B cell (primary cell): ENCODE measurements around the gene PCLO. TPM values are rescaled to one million over a fixed set of nuclear protein-coding genes. Genes with fewer than 3 reads are reported as not detected.

Experiments used
- ATAC-seq: fragments of 200-7000 bp; cut with Tn5 transposase; one replicate; pipeline ENCODE4 v1.10.0; 2021; ENCODE audit warnings: low read depth, mild to moderate bottlenecking, moderate number of reproducible peaks, moderate library complexity
- CTCF ChIA-PET: fragments of 350-600 bp; sonication (Branson Sonifier 250); formaldehyde crosslinking; loops from one replicate; lab custom pipeline; 2021; ENCODE audit warnings: antibody characterized with exemption, inconsistent platforms; lab: Charles Lee
- POLR2A ChIA-PET: fragments of 350-600 bp; sonication (Branson Sonifier 250); formaldehyde crosslinking; loops from one replicate; lab custom pipeline; 2021; ENCODE audit warnings: antibody characterized with exemption; lab: Charles Lee
- DNase-seq: peaks from one replicate; pipeline ENCODE4 v3.0.0; 2013
- H2AFZ ChIP-seq: 2 replicates; pipeline ENCODE4 v1.6.1; 2012; ENCODE audit warnings: mild to moderate bottlenecking, low read depth, low read length; ENCODE audit not compliant: insufficient read depth, poor library complexity, severe bottlenecking
- H3K27ac ChIP-seq, 2 donors: 1 replicate in 1 of 2; 2 replicates in 1 of 2; pipeline ENCODE4 v1.5.1; 2012 to 2013; ENCODE audit warnings: low read length in 2 of 2, mild to moderate bottlenecking in 2 of 2, moderate library complexity in 1 of 2
- H3K27me3 ChIP-seq, 4 experiments: fragments of 200-600 bp in 1 of 4; sonication (generic) in 1 of 4; replicated peaks in 1 of 4; 1 replicate in 2 of 4; 2 replicates in 2 of 4; pipeline versions ENCODE4 v1.6.1 to v1.7.0; 2013 to 2016; ENCODE audit warnings: low read length in 3 of 4, mild to moderate bottlenecking in 2 of 4, mixed read lengths in 1 of 4, moderate library complexity in 1 of 4; ENCODE audit not compliant: insufficient read depth in 4 of 4, control insufficient read depth in 3 of 4; ENCODE audit errors: control extremely low read depth in 1 of 4
- H3K36me3 ChIP-seq, 2 experiments: replicated peaks in 1 of 2; 1 replicate in 1 of 2; 2 replicates in 1 of 2; pipeline versions ENCODE4 v1.6.1 to v1.7.1; 2013; ENCODE audit warnings: low read length in 1 of 2; ENCODE audit not compliant: insufficient read depth in 2 of 2, control insufficient read depth in 1 of 2; ENCODE audit errors: control extremely low read depth in 1 of 2, extremely low read depth in 1 of 2
- H3K4me1 ChIP-seq, 2 donors: fragments of 200-600 bp in 1 of 2; sonication (generic) in 1 of 2; 1 replicate in 1 of 2; 2 replicates in 1 of 2; pipeline versions ENCODE4 v1.5.1 to v1.6.1; 2013 to 2017; ENCODE audit warnings: low read length in 2 of 2; ENCODE audit not compliant: control insufficient read depth in 2 of 2, insufficient read depth in 2 of 2
- H3K4me2 ChIP-seq: replicated peaks from 2 replicates; pipeline ENCODE3; 2012; ENCODE audit warnings: mild to moderate bottlenecking, low read depth, low read length; ENCODE audit not compliant: poor library complexity, severe bottlenecking
- H3K4me3 ChIP-seq, 5 experiments: fragments of 200-600 bp in 1 of 5; sonication (generic) in 1 of 5; 1 replicate in 3 of 5; 2 replicates in 2 of 5; pipeline versions ENCODE4 v1.5.1 to v1.7.0; 2011 to 2016; ENCODE audit warnings: low read length in 4 of 5, mild to moderate bottlenecking in 4 of 5, low read depth in 2 of 5, control low read depth in 1 of 5, moderate library complexity in 1 of 5; ENCODE audit not compliant: insufficient read depth in 1 of 5; ENCODE audit errors: control extremely low read depth in 1 of 5, extremely low read depth in 1 of 5
- H3K79me2 ChIP-seq: fragments of 200-600 bp; sonication (generic); one replicate; pipeline ENCODE4 v1.6.0; 2016; ENCODE audit warnings: low read length; ENCODE audit not compliant: control insufficient read depth, insufficient read depth
- H3K9ac ChIP-seq: fragments of 200-600 bp; sonication (generic); 2 replicates; pipeline ENCODE4 v1.6.1; 2017; ENCODE audit warnings: mild to moderate bottlenecking, low read length, moderate library complexity
- H3K9me3 ChIP-seq, 3 donors: one replicate each; pipeline versions ENCODE4 v1.6.1 to v1.7.1; 2013; ENCODE audit warnings: low read length in 2 of 3; ENCODE audit not compliant: control insufficient read depth in 2 of 3, insufficient read depth in 1 of 3; ENCODE audit errors: control extremely low read depth in 1 of 3
- H4K20me1 ChIP-seq: 2 replicates; pipeline ENCODE4 v1.6.0; 2012; ENCODE audit warnings: mild to moderate bottlenecking, low read length; ENCODE audit not compliant: insufficient read depth, control insufficient read depth, poor library complexity, severe bottlenecking
- H3K27ac Mint-ChIP-seq: one replicate; pipeline ENCODE4 v1.8.0; 2021; ENCODE audit warnings: mixed read lengths
- H3K27me3 Mint-ChIP-seq: one replicate; pipeline ENCODE4 v1.8.0; 2021; ENCODE audit warnings: mixed read lengths
- H3K4me1 Mint-ChIP-seq: one replicate; pipeline ENCODE4 v1.8.0; 2021; ENCODE audit warnings: mixed read lengths
- H3K4me3 Mint-ChIP-seq: one replicate; pipeline ENCODE4 v1.8.0; 2021; ENCODE audit warnings: mixed read lengths
- H3K9me3 Mint-ChIP-seq: one replicate; pipeline ENCODE4 v1.8.0; 2022; ENCODE audit warnings: mixed read lengths; ENCODE audit not compliant: insufficient read depth
- CTCF ChIP-seq: fragments of 200-600 bp; IDR thresholded peaks from one replicate; pipeline ENCODE4 v1.8.0; 2022; ENCODE audit warnings: antibody characterized with exemption, mild to moderate bottlenecking
- EZH2 ChIP-seq: IDR thresholded peaks from 2 replicates; pipeline ENCODE4 v1.6.1; 2012; ENCODE audit warnings: borderline replicate concordance, low read depth, mild to moderate bottlenecking, moderate library complexity, low read length; ENCODE audit not compliant: insufficient read depth, poor library complexity, severe bottlenecking
- WGBS: methylation state at CpG from one replicate; pipeline ENCODE4 v1.1.5; 2013; ENCODE audit warnings: missing lambda C conversion rate; ENCODE audit not compliant: insufficient coverage; 5-methylcytosine and 5-hydroxymethylcytosine counted together
- intact Hi-C: fragments of 100-400 bp; cut with micrococcal nuclease; formaldehyde crosslinking; loops from one replicate; pipeline ENCODE4 v1.10.0; 2022
- polyA plus RNA-seq: library from polyadenylated mRNA; depleted of rRNA; stranded (reverse); fragments of >200 nt; gene quantifications from 2 replicates; pipeline ENCODE4 v1.2.3, GENCODE V29; 2012
- total RNA-seq, 2 donors: library from RNA; stranded (reverse); fragments of 120-200 nt in 1 of 2; gene quantifications; 1 replicate in 1 of 2; 2 replicates in 1 of 2; pipeline versions ENCODE4 v1.2.3 to v1.2.4, GENCODE V29; 2013 to 2022

The PCLO gene
- total and polyA plus RNA-seq, 2 donors (not counting 1 experiment from before 2014, with no cell fraction given) = 0.01 to 0.32 TPM

- no peak for TF ChIP-seq CTCF
- no peak for TF ChIP-seq EZH2
- no peaks in the 10 kb centered on the region for H3K4me1 ChIP-seq
- CTCF ChIA-PET = no interaction called here
- no peaks in the 10 kb centered on the region for H3K36me3 ChIP-seq
- H3K79me2 ChIP-seq = no peaks in the 10 kb centered on the region
- no peak overlapping the region for H3K4me3 ChIP-seq
- peaks cover 2% of the 10 kb centered on the region for H3K9me3 Mint-ChIP-seq
- no peaks in the 10 kb centered on the region for H3K27me3 Mint-ChIP-seq
- H3K9me3 ChIP-seq = no peaks in the 10 kb centered on the region
- WGBS = 89% methylated on average over 1 of the region's 5 CpGs
- H3K9ac ChIP-seq = no peak overlapping the region
- no peak overlapping the region for H2AFZ ChIP-seq
- no peak overlapping the region for H3K27ac Mint-ChIP-seq
- no peak overlapping the region for H3K27ac ChIP-seq
- H4K20me1 ChIP-seq = no peaks in the 10 kb centered on the region
- ATAC-seq = no peak
- H3K27me3 ChIP-seq = no peaks in the 10 kb centered on the region
- H3K4me1 Mint-ChIP-seq = no peaks in the 10 kb centered on the region
- intact Hi-C loops = no loop called here
- H3K4me3 Mint-ChIP-seq = no peak overlapping the region
- POLR2A ChIA-PET = no interaction called here
- no peak overlapping the region for H3K4me2 ChIP-seq
- DNase-seq = no peak
Measured at GRCh38 chr7:83058667-83059066, 104.0 kb downstream of the PCLO start.

GRCh38 chr7:83055197-83055596, 107.5 kb downstream of the PCLO start:
- CTCF ChIA-PET = no interaction called here
- POLR2A ChIA-PET = no interaction called here
- intact Hi-C loops = no loop called here

More at GRCh38 chr7:83055197-83055596, 107.5 kb downstream of the PCLO start:
- Histone ChIP-seq H3K4me2 (no peak overlapping the region), H4K20me1 (no peaks in the 10 kb centered on the region), H3K9ac (no peak overlapping the region), H3K4me3 (no peak overlapping the region), H3K79me2 (no peaks in the 10 kb centered on the region), H3K27me3 (no peaks in the 10 kb centered on the region), H2AFZ (no peak overlapping the region), H3K27ac (no peak overlapping the region), H3K9me3 (no peaks in the 10 kb centered on the region), H3K36me3 (no peaks in the 10 kb centered on the region), H3K4me1 (no peaks in the 10 kb centered on the region)
- Mint-ChIP-seq H3K27ac (no peak overlapping the region), H3K9me3 (peaks cover 2% of the 10 kb centered on the region), H3K4me1 (no peaks in the 10 kb centered on the region), H3K4me3 (no peak overlapping the region), H3K27me3 (no peaks in the 10 kb centered on the region)
- ATAC-seq (no peak), DNase-seq (no peak)
- TF ChIP-seq EZH2 = no peak
- no peak for TF ChIP-seq CTCF
- no CpG with 5 or more reads among the region's 2 CpGs for WGBS
